ENCODE measurements around the gene ZNF814.
"Not testable (repeated sequence)": the region's sequence is repeated elsewhere in the genome, so short reads cannot be mapped to it uniquely, and the experiment has no call there.

The ZNF814 gene

DNA sequence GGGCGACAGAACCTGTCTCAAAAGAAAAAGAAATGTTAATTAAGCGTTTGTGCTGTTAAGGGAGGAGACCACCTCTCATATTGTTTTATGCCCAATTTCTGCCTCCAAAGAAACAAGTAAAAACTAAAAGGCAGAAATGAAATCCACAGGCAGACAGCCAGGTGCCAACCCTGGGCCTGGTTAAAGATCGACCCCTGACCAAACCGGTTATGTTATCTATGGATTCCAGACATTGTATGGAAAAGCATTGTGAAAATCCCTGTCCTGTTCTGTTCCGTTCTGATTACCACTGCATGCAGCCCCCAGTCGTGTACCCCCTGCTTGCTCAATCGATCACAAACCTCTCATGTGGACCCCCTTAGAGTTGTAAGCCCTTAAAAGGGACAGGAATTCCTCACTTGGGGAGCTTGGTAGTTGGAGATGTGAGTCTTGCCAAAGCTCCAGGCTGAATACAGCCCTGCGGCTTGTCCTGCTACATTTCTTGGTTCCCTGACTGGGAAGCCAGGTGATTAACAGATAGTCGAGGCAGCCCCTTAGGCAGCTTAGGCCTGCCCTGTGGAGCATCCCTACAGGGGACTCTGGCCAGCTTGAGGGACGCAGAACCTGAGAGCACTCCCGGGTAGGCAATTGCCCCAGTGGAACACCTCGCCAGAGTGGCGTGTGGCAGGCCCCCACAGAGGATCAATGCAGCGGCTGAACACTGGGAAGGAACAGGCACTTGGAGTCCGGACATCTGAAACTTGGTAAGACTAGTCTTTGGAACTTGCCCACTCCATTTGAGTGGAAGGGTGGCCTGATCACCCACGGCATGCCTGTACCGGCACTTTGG is 73.4 kb downstream of the ZNF814 start:
- DNase-seq = no peak

DNA sequence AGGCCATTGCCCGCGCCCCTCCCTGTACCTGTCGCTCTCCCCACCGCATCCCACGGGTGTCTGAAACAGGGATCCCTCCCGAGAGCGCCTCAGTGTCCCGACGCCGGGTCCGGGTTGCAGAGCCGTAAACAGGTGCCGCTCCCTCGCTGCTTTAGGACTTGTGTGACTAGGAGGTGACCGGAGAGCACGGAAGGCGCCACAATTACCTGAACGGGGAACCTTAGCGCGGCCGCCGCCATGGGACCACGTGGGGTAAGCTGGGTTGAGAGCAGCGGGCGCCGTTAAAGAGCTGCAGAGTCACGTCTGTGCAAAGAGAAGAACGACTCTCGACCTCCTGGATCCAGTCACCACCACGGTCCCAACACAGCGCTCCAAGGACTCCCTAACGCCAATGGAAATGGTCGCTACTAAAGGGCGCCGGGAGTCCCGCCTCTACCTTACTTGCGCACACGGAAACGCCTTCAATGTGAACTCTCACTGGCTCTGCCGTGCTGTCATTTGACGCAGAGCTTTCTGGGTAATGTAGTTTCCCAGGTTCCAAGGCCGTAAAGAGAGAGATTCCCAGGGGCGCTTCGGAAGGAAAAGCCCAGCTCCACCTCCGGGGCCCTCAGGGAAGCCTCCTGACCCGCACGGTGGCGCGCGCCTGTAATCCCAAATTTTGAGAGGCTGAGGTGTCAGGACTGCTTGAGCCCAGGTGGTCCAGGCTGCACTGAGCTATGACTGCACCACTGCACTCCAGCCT is 74.2 kb downstream of the ZNF814 start, which contains the start of gene ZNF552:
ZNF552 (minus strand) TSS at position 409 of the 742 bp plus-strand sequence; CDS start at position 239, 170 bp downstream.
- DNase-seq = peak; percentile 29 to 89

DNA sequence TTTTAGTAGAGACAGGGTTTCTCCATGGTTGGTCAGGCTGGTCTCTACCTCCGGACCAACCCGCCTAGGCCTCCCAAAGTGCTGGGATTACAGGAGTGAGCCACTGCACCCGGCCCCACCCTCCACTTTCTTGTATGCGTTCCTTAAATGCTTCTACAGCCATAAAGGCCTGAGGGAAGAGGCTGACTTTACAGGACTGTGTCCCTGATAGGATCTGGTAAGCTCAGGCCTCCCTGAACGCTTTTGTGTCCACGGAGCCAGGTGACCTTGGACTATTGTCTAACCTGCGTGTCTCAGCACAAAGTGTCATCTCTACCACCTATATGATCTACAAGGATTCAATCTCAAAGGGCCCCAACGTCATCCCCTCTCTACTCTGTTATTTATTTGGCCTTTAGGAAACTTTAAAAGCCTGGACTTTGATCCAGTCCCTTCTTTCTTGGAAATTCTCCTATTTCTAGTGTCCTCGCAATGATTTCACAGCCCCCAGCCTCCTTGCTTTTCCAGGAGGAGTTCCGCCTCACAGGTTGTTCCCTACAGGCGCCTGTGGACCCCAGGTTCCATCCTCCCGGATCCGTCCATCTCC is 74.8 kb downstream of the ZNF814 start:
- no peak for DNase-seq

DNA sequence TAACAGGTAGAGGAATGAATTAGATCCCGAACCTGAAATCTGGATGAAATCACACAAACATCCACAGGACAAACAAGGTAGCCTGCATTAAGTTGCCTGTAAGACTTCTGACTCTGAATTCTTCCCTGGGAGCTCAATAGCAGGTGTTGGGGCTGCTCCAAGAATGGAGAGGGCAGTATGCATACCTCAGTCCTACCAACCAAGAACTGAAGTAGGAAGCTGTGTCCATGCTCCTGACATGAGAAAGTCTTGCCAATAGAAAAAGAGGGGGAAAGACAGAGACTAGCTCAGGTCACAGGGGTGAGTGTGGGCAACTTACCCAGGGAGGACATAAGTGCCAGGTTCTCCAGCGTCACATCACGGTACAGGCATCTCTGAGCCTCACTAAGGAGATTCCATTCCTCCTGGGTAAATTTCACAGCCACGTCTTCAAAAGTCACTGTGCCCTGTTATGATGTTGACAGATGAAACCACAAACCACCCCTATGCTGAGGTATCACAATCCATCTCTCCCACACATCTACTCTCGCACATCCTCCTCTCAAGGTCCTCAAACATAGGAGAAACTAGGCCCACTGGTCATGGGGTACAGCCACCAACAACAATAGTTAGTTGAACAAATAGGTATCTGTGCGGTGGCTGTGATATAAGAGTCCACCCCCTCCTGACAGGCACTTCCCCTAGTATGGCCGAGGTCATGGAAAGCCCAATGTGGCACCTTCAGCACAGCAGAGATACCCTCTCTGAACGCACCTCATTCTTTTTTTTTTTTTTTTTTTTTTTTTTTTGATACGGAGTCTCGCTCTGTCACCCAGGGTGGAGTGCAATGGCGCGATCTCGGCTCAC is 75.6 kb downstream of the ZNF814 start:
- DNase-seq = not testable (repeated sequence)

DNA sequence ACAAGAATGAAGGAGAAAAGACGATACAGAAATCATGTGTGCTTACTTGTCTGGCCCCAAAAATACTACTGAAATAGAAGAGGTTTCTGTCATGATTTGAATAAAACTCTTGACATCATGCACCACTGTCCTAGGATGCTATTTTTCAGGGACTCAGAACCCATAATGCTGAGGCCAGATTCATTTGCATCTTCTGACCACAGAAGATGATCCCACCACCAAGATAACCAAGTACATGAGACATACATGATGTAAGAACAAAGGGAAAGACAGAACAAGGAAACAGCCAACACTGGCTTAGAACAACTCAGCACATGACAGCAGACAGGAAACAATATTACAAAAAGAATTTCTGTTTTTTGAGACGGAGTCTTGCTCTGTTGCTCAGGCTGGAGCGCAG is 76.6 kb downstream of the ZNF814 start:
- no peak for DNase-seq

DNA sequence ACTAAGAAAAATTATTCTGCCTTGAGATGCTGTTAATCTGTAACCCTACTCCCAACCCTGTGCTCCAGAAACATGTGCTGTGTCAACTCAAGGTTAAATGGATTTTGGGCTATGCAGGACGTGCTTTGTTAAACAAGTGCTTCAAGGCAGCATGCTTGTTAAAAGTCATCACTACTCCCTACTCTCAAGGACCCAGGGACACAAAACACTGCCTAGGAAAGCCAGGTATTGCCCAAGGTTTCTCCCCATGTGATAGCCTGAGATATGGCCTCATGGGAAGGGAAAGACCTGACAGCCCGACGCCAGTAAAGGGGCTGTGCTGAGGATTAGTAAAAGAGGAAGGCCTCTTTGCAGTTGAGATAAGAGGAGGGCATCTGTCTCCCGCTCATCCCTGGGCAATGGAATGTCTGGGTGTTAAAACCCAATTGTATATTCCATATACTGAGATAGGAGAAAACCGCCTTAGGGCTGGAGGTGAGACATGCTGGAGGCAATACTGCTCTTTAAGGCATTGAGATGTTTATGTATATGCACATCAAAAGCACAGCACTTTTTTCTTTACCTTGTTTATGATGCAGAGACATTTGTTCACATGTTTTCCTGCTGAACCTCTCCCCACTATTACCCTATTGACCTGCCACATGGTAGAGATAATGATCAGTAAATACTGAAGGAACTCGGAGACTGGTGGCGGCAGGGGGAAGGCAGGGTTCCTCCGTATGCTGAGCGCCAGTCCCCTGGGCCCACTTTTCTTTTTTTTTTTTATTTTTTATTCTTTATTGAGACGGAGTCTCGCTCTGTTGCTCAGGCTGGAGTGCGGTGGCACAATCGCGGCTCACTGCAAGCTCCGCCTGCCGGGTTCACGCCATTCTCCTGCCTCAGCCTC is 78.2 kb downstream of the ZNF814 start:
- not testable (repeated sequence) for DNase-seq

DNA sequence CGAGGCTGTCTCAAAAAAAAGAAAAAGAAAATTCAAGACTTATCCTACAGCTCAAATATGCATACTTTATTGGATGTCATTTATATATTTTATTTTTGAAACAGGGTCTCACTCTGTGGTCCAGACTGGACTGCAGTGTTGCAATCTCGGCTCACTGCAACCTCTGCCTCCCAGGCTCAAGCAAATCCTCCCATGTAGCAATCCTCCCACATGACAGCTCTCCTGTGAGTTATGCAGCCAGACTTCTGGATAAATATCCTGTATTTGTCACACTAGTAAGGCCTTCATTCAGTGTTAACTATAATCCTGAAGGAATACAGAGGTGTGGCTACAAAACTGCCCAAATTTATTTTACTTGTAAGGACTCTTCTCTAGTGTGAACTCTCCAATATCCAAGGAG is 81.3 kb downstream of the ZNF814 start:
- DNase-seq = no peak

DNA sequence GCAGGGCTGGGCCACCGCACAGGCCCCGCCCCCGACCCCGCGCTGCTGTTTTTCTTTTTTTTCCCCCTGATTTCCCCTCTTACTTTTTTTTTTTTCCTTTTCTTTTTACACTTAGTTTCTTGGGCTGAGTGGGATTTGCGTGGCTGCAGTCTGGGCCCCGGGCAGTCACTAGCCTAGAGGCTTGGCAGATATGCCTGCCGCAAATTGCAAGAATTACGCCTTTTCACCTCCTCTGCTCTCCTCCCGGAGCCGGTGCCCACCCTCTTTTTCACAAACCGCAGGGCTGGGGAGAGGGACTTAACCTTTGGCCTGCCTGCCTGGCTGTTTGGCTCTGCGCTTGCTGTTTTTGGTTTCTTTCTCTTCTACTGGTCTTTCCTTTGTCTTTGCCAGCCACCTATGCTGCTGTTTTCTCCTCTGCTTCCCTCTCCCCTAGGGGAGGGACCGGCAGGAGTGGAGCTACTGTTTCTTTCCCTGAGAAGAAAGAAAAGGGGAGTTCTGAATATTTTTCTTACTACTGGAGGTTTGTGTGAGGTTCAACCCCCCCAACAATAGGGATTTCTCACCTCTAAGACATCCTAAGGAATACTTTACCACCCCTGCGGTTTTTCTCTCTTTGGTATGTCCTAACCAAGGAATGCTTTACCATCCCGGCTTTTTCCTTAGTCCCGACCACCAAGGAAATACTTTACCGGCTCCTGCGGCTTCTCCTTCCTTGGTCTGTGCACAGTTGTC is 85.1 kb downstream of the ZNF814 start:
- peak in 1 of 2 donors; percentile 14 for DNase-seq

DNA sequence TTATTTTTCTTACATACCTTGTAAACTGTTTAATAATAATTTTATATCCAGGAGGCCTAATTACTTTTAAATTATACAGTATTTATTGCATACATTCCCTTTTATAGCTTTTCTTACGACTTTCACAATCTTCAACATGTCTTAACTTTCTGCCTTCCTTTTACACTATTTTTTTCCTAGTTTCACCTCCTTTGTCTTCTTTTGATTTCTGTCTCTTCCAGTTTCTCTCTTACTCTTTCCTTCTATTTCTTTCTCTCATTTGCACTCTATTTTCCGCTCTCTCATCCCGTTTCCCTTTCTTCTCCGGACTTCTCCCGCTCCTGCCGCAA is 85.6 kb downstream of the ZNF814 start:
- no peak for DNase-seq

DNA sequence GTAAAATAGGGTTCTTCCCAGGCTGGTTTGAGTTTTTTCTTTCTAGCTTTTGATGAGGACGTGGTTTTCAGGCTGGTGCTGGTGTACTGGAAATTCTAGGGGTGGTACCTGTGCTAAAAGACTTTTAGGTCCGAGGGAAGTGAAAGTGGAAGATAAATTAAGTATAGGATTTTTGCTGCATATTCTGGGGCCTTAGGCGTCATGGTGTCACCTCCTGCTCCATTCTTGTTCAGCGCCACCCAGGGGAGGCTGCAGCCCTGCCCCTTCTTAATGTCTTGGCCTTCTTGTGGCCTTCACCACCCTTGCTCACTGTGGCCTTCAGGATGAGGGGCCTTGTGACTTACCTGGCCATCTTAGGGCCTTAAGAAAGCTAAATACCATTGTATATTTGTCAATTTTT is 86.6 kb downstream of the ZNF814 start:
- no peak for DNase-seq

DNA sequence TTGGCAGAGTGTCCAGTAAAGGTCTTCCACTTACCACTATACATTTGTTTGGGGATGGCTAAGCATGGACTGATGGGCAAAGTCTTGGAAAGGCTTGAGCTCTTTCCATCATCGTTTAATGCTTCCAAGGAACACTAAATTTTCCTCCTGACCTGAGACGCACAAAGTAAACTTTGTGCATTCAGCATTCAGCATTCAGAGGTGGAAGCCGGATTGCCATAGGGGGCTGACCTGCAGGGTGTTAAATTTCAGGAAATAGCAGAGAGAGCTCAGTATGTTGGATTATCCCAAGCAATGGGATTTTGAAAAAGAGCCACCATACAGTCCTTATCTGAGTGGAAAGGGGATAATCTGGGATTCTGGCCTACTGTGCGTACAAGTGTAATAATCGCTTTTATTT is 88.1 kb downstream of the ZNF814 start:
- DNase-seq = no peak
